SK-N-SH treated with all-trans-retinoic acid at 6 μM for 48 hours (cell line): ENCODE results near the gene TLL1.

ENCODE experiments used
- BACH2 ChIP-seq: fragments of 250-450 bp; sonication (Bioruptor Pico); IDR thresholded peaks from 2 replicates; pipeline ENCODE4 v1.9.0; 2021; ENCODE audit warnings: mild to moderate bottlenecking, borderline replicate concordance
- ISL1 ChIP-seq: fragments of 250-450 bp; sonication (Bioruptor Pico); IDR thresholded peaks from 2 replicates; pipeline ENCODE4 v2.1.2; 2022; ENCODE audit warnings: mild to moderate bottlenecking, moderate library complexity
- PATZ1 ChIP-seq: fragments of 250-450 bp; sonication (Bioruptor Pico); IDR thresholded peaks from 2 replicates; pipeline ENCODE4 v1.8.0; 2020; ENCODE audit warnings: mild to moderate bottlenecking, moderate library complexity, borderline replicate concordance
- ZFP3 ChIP-seq: fragments of 250-450 bp; sonication (Bioruptor Pico); IDR thresholded peaks from 2 replicates; pipeline ENCODE4 v1.5.0; 2020; ENCODE audit warnings: mild to moderate bottlenecking, moderate library complexity
- ZFP30 ChIP-seq: fragments of 450-650 bp; formaldehyde crosslinking; IDR thresholded peaks from 2 replicates; pipeline ENCODE4 v1.5.0; 2022; ENCODE audit warnings: mild to moderate bottlenecking, moderate library complexity
- ZNF70 ChIP-seq: fragments of 450-650 bp; formaldehyde crosslinking; IDR thresholded peaks from 2 replicates; pipeline ENCODE4 v1.5.0; 2020; ENCODE audit warnings: mild to moderate bottlenecking, moderate library complexity
- ZNF8 ChIP-seq: fragments of 450-650 bp; formaldehyde crosslinking; IDR thresholded peaks from 2 replicates; pipeline ENCODE4 v1.5.0; 2020; ENCODE audit warnings: mild to moderate bottlenecking, moderate library complexity

- TF ChIP-seq ISL1 (no peak), PATZ1 (CRISPR knock-in tag) (no peak), ZFP3 (no peak), BACH2 (CRISPR knock-in tag) (no peak), ZFP30 (CRISPR knock-in tag) (no peak), ZNF70 (CRISPR knock-in tag) (no peak), ZNF8 (no peak)
These were observed 99.7 kb downstream of the TLL1 start for GRCh38 chr4:165972747-165973146.
